CD4-positive, alpha-beta T cell treated with Interleukin-12 subunit alpha and Interleukin-12 subunit beta, for 1 hour (primary cell): ENCODE results near the gene FAM187B.

ENCODE experiments used
- DNase-seq: peaks from one replicate; pipeline ENCODE4 v3.0.0-alpha.2; 2020

The FAM187B gene

GRCh38 chr19:35228177-35228930, at the start of gene FAM187B:
FAM187B (minus strand) TSS chr19:35228739; CDS start chr19:35228680, 59 bp downstream.
- no peak for DNase-seq

DNA sequence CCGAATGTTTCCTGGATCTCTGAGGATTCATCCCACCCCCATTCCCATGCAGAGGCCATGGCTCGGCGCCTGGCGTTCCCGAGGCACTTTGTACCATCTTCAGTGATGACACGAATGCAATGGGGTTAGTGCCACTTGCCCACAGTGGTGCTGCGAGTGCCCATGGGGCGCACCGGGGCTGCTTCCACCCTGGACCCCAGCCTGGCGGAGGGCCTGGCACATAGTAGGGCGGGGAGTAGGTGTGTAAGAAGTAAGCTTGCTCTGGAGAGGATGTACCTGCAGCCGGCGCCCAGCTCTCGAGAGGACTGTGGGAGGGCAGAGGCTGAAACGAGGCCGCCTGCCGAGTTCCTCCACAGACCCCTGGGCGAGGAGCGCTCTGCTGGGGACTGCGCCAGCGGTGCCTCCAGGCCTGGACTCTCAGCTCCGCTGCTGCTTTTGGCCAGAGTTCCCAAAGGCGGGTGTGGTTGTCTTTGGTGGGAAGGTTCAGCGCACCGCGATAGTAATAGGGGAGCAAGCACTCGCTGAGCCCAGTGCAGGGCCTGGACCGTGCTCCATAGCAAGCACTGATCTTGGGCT, 48.3 kb upstream of the FAM187B start:
- DNase-seq = no peak

DNA sequence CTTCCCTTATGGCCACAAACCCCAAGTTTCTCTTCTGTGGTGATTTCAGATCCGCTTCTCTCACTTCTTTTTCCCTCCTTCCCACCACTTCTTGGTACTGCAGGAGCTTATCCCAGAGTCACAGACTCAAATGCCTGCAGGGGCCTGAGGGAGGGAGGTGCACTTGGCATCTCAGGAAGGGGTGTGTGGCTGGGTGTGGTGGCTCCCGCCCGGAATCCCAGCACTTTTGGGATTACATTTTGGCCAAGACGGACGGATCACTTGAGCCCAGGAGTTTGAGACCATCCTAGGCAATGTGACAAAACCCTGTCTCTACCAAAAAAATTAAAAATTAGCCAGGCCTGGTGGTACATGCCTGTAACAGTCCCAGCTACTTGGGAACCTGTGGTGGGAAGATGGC, 45.8 kb upstream of the FAM187B start:
- DNase-seq = no peak

DNA sequence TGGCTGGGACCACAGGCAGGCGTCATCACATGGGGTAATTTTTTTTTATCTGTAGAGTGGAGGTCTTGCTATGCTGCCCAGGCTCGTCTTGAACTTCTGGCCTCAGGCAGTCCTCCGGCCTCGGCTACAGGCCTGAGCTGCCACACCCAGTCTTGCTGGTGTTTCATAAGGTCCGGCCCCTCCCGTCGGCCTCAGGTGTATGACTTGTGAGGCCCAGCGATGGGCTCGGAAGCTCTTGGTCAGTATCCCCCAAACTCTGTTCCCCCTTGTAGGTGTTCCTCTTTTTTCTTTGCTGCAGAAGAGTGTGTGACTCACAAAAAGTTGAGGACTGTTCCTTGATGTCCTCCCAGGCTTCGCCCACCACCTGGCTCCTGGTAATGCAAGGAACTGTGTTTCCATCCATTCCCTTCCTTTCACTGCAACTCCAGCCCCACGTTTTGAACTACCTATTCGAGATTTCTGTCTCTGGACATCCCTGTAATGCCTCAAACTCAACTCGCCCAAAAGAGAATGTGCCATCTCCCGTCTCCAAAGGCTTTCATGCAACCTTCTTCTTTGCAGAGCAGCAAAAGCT, 45.2 kb upstream of the FAM187B start:
- DNase-seq = no peak

GRCh38 chr19:35272954-35273649, 44.6 kb upstream of the FAM187B start:
- no peak for DNase-seq

- DNase-seq = no peak
These were observed 43.7 kb upstream of the FAM187B start for GRCh38 chr19:35272122-35272719.

- no peak for DNase-seq
These were observed 43.0 kb upstream of the FAM187B start for GRCh38 chr19:35271546-35271945.

DNA sequence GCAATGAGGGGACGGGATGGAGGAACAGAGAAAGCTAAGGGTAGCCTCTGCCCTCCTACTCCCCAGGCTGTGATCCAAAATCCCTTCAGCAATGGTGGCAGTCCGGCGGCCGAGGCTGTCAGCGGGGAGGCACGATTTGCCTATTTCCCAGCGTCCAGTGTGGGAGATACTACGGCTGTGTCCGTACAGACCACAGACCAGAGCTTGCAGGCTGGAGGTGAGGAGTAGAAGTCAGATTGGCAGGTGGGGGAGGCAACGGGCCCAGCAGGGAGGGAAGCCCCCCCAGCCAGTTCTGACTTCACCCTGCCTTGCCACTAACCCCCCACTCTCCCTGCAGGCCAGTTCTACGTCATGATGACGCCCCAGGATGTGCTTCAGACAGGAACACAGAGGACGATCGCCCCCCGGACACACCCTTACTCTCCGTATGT, 41.9 kb upstream of the FAM187B start:
- DNase-seq = no peak

DNA sequence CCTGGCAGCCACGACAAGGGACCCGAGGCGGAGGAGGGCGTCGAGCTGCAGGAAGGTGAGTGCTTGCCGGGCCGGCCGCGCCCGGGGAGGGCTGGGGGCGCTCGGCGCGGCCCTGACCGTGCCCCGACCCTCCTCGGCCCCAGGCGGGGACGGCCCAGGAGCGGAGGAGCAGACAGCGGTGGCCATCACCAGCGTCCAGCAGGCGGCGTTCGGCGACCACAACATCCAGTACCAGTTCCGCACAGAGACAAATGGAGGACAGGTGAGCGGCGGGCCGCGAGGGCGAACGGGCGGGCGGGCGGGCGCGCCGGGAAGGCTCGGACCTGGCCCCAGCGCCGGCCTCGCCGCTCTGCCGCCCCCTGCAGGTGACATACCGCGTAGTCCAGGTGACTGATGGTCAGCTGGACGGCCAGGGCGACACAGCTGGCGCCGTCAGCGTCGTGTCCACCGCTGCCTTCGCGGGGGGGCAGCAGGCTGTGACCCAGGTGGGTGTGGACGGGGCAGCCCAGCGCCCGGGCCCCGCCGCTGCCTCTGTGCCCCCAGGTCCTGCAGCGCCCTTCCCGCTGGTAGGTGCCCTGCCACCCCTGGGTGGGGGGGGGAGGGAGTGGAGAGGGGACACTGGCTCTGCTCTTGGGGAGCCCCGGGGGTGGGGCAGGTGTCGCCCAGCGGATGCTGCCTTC, 41.0 kb upstream of the FAM187B start:
- DNase-seq = peak; percentile 84

DNA sequence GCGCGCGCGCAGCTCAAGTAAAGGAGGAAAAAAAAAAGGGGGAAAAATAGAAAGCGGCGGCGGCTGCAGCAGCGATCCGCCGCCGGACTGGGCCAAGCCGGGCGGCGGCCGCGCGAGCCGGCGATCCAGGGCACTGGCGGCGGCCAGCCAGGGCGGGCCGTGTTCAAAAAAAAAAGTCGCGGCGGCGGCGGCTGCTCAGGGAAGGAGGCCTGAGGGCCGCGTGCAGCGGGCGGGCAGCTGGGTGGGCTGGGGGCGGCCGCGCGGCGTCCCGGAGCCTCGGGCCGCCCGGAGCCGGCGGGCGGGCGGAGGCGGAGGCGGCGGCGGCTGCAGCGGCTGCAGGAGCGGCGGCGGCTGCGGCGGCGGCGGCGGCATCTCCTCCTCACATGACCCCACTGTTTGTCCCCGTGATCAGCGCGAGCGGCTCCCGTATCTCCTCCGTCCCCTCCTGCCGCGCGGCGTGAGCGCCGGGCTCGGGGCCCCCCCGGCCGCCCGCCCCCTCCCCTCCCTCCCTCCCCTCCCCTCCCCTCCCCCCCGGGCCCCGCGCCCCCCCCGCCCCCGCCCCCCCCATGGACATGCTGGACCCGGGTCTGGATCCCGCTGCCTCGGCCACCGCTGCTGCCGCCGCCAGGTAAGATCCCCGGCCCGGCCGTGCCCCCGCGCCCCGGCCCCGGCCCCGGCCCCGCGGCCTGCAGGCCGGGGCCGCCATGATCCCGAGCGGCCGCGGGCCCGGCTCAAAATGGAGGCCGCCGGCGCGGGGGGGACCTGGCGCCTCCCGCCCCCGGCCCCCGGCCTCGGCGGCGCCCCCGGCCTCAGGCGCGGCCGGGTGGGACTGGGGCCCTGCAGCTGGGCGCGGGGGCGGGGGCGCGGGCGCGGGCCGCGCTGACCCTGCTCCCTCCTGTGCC, 40.2 kb upstream of the FAM187B start, which contains the start of gene USF2:
TSS of gene USF2 (plus strand) at position 427 of the 902 bp plus-strand sequence. CDS start at position 567, 140 bp downstream.
- DNase-seq = peak; percentile 72

GRCh38 chr19:35267818-35268535, 39.4 kb upstream of the FAM187B start:
- peak; percentile 82 for DNase-seq

GRCh38 chr19:35267353-35267817, 38.8 kb upstream of the FAM187B start:
- DNase-seq = peak; percentile 23

GRCh38 chr19:35266520-35267352, 38.2 kb upstream of the FAM187B start:
- DNase-seq = no peak

GRCh38 chr19:35265900-35266519, 37.5 kb upstream of the FAM187B start:
- no peak for DNase-seq

- no peak for DNase-seq
These were observed 36.8 kb upstream of the FAM187B start for GRCh38 chr19:35265126-35265899.

GRCh38 chr19:35264268-35265125, 36.0 kb upstream of the FAM187B start:
- DNase-seq = no peak

DNA sequence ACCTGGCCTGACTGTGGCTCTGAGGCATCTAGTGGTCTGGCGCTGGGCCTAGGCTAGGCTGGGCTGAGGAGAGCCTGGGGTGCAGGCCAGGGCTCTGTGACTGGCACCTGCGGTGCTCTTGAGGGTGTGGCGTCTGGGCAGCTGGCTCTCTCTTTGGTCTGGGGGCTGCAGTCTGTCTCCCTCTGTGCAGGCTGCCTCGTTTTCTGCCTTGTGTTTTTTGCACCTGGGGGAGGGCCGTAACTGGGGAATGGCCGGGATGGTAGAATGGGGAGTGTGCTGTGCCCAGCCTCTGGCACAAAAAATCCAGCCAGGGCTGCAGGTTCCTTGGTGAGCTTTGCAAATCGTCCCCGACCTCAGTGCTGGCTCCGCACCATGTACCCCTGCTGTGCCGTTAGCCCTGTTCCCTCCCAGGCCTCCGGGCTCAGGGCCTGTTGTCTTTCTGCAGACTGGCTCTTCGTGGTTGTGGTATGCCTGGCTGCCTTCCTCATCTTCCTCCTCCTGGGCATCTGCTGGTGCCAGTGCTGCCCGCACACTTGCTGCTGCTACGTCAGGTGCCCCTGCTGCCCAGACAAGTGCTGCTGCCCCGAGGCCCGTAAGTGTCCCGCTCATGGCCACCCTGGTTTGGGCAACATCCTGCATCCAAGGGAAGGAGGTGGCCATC, 33.7 kb upstream of the FAM187B start:
- no peak for DNase-seq
